Prostate gland (tissue), 2 donors: Measurements from ENCODE around the gene FAM170B. TPM values are rescaled to one million over a fixed set of nuclear protein-coding genes. Genes with fewer than 3 reads are reported as not detected.

Source experiments
- DNase-seq: peaks from one replicate; pipeline ENCODE4 v3.0.0-alpha.2; 2019; ENCODE audit warnings: low spot score
- H3K27ac ChIP-seq, 2 donors: fragments of 200-600 bp; sonication (generic); 2 replicates each; pipeline ENCODE4 v1.5.1; 2017 to 2019
- H3K27me3 ChIP-seq: fragments of 200-600 bp; sonication (generic); replicated peaks from 2 replicates; pipeline ENCODE4 v1.5.1; 2019; ENCODE audit not compliant: insufficient read depth
- H3K36me3 ChIP-seq, 2 donors: fragments of 200-600 bp; sonication (generic); 1 replicate in 1 of 2; 2 replicates in 1 of 2; pipeline versions ENCODE4 v1.5.1 to v1.8.1; 2017 to 2019
- H3K4me1 ChIP-seq: fragments of 200-600 bp; sonication (generic); replicated peaks from 2 replicates; pipeline ENCODE4 v1.5.1; 2019
- H3K4me3 ChIP-seq, 2 donors: fragments of 200-600 bp; sonication (generic); 2 replicates each; pipeline ENCODE4 v1.5.1; 2017 to 2019
- H3K9me3 ChIP-seq: fragments of 200-600 bp; sonication (generic); 2 replicates; pipeline ENCODE4 v1.5.1; 2017
- POLR2A ChIP-seq: fragments of 450-650 bp; IDR thresholded peaks from one replicate; pipeline ENCODE4 v1.6.1; 2016; ENCODE audit warnings: antibody characterized with exemption, mild to moderate bottlenecking
- POLR2AphosphoS5 ChIP-seq: sonication (generic); formaldehyde crosslinking; IDR thresholded peaks from one replicate; pipeline ENCODE4 v1.6.1; 2017; ENCODE audit warnings: antibody characterized with exemption
- WGBS: methylation state at CpG from one replicate; pipeline ENCODE4 v1.1.5; 2018; 5-methylcytosine and 5-hydroxymethylcytosine counted together
- intact Hi-C: fragments of 100-400 bp; cut with DNase I; formaldehyde crosslinking; loops from one replicate; pipeline ENCODE4 v1.14.2; 2022
- total RNA-seq, 2 donors: library from RNA; depleted of rRNA; stranded (reverse); fragments of >200 nt; gene quantifications; one replicate each; pipeline ENCODE4 v1.1.0, GENCODE V29; 2016
- TF ChIP-seq, protein P1 (sequence below), 4 experiments: fragments of 200-600 bp in 2 of 4; fragments of 450-650 bp in 2 of 4; sonication (generic) in 2 of 4; IDR thresholded peaks; 1 replicate in 3 of 4; 2 replicates in 1 of 4; pipeline ENCODE4 v1.5.1; 2016 to 2019; ENCODE audit warnings: antibody characterized with exemption in 4 of 4, mild to moderate bottlenecking in 2 of 4, moderate library complexity in 2 of 4

Gene FAM170B
- total RNA-seq, 2 donors from 2014 or later = not detected

DNA sequence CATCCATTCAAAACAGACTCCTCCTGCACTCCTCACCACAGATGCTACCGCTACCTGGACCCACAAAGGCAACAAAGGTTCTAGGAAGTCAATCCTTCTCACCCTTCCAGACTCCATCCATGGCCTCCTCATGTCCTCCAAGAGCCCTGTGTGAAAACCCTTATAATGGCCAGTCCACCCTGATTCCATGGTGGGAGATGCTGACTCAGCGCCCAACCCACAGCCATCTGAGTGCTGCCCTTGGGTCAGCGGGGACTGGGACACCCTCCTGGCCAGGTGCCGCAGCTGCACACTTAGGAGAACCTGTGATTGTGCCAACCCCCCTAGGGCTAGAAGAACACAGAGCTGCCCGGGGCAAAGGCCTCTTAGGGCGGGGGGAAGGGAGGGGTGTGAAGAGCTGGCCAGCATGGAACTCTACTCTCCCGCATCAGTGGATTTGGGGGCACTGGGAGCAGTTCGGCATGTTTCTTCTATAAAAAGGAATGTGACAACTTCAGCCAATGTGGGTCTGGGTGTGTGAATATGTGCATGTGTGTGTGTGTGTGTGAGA lies 29.0 kb upstream of the FAM170B start:
- Histone ChIP-seq H3K27me3 (no peaks in the 10 kb centered on the region), H3K27ac (no peak overlapping the region), H3K4me3 (no peak overlapping the region), H3K4me1 (no peaks in the 10 kb centered on the region), H3K36me3 (no peaks in the 10 kb centered on the region), H3K9me3 (no peaks in the 10 kb centered on the region)
- DNase-seq = no peak
- intact Hi-C loops = loop anchor here (10.0 kb wide), 1 partner anchor 498 kb away; no protein-coding TSS in a partner anchor
- WGBS = 81% methylated on average over 8 of the region's 8 CpGs
- TF ChIP-seq, protein P1, sequence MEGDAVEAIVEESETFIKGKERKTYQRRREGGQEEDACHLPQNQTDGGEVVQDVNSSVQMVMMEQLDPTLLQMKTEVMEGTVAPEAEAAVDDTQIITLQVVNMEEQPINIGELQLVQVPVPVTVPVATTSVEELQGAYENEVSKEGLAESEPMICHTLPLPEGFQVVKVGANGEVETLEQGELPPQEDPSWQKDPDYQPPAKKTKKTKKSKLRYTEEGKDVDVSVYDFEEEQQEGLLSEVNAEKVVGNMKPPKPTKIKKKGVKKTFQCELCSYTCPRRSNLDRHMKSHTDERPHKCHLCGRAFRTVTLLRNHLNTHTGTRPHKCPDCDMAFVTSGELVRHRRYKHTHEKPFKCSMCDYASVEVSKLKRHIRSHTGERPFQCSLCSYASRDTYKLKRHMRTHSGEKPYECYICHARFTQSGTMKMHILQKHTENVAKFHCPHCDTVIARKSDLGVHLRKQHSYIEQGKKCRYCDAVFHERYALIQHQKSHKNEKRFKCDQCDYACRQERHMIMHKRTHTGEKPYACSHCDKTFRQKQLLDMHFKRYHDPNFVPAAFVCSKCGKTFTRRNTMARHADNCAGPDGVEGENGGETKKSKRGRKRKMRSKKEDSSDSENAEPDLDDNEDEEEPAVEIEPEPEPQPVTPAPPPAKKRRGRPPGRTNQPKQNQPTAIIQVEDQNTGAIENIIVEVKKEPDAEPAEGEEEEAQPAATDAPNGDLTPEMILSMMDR (IDR thresholded peaks at IDR 0.05) = no peak
- TF ChIP-seq POLR2A = no peak
- no peak for TF ChIP-seq POLR2AphosphoS5

DNA sequence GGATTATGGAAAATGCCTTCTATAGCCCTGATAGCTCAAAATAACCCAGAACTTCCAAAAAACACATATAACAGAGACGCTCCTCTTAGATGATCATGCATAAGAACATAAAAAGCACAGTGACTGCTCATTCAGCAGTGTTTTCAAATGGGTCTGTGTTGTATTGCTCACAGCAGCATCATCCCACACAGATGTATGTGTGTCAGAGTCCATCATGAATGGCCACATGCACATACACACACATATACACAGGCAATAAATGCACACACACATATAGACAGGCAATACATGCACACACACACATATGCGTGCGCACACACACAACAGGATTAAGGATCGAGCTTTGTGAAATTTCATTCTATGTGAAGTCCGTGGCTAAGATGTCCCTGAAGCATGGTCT lies 28.2 kb upstream of the FAM170B start:
- TF ChIP-seq POLR2AphosphoS5 (no peak), POLR2A (no peak)
- TF ChIP-seq, protein P1 (IDR thresholded peaks at IDR 0.05) = no peak
- DNase-seq = no peak
- Histone ChIP-seq H3K36me3 (no peaks in the 10 kb centered on the region), H3K4me3 (no peak overlapping the region), H3K9me3 (no peaks in the 10 kb centered on the region), H3K4me1 (no peaks in the 10 kb centered on the region), H3K27ac (no peak overlapping the region), H3K27me3 (no peaks in the 10 kb centered on the region)
- WGBS = 84% methylated on average over 5 of the region's 5 CpGs
- intact Hi-C loops = loop anchor here (10.0 kb wide), 1 partner anchor 497 kb away; no protein-coding TSS in a partner anchor

DNA sequence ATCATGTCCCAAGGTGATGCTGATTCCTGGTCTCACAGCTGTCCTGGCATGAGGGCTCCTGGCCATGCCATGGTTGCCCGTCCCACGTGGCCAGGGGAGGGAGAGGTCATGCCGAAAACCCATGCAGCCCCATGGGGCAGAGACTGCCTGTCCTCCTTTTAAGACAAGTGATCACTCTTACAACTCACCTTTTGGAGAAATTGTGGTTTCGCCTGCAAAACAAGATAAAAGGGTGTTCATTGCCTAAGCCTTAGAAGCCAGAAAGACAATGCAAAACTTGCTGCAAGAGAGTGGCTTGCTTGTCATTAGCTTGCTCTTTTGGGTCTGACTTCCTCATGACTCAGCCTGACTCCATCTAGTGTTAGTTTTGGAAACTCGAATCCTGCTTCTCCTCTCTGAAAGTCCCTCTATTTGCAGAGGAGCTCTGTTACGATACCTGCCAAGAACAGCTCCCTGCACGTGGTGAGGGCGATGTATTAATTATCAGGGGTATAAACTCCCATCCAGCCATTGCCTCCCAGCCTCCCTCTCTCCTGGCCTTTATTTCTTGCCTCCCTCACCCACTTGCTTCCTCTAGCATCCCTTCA lies 27.7 kb upstream of the FAM170B start:
- WGBS = 44% methylated on average over 8 of the region's 8 CpGs
- no peak overlapping the region for H3K4me3 ChIP-seq
- TF ChIP-seq, protein P1 (IDR thresholded peaks at IDR 0.05) = peak in 2 of 4 experiments; percentile 28 to 43
- TF ChIP-seq POLR2AphosphoS5 (no peak), POLR2A (no peak)
- H3K27me3 ChIP-seq = no peaks in the 10 kb centered on the region
- no peak for DNase-seq
- intact Hi-C loops = loop anchor here (2.0 to 10.0 kb wide), 2 partner anchors 179 to 497 kb away; no protein-coding TSS in a partner anchor
- H3K4me1 ChIP-seq = no peaks in the 10 kb centered on the region
- no peaks in the 10 kb centered on the region for H3K36me3 ChIP-seq
- H3K9me3 ChIP-seq = no peaks in the 10 kb centered on the region
- H3K27ac ChIP-seq = no peak overlapping the region

DNA sequence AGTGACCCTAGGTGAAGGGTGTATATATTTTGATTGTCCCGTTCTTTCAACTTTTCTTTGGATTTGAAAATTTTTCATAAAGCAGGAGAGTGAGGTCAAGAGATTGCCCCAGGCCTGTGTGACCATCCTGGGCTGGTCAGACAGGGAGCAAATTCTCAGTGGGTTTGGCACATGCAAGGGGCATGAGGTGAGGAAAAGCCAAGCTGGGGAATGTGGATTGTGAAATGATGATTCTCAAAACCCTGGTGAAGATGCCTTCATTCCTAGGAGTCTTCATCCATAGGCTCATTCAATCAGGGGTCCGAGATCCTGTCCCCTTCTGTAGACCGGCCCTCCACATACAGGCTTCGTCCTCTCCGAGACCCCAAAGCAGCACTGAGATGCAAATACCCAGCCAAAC lies 27.0 kb upstream of the FAM170B start:
- H3K9me3 ChIP-seq = no peaks in the 10 kb centered on the region
- no peak overlapping the region for H3K4me3 ChIP-seq
- H3K36me3 ChIP-seq = no peaks in the 10 kb centered on the region
- no peak for TF ChIP-seq POLR2A
- TF ChIP-seq, protein P1 (IDR thresholded peaks at IDR 0.05) = no peak
- no peak for TF ChIP-seq POLR2AphosphoS5
- no peaks in the 10 kb centered on the region for H3K4me1 ChIP-seq
- no peak overlapping the region for H3K27ac ChIP-seq
- no peak for DNase-seq
- intact Hi-C loops = loop anchor here (2.0 to 10.0 kb wide), 2 partner anchors 178 to 496 kb away; no protein-coding TSS in a partner anchor
- H3K27me3 ChIP-seq = no peaks in the 10 kb centered on the region
- WGBS = 94% methylated on average over 5 of the region's 5 CpGs

DNA sequence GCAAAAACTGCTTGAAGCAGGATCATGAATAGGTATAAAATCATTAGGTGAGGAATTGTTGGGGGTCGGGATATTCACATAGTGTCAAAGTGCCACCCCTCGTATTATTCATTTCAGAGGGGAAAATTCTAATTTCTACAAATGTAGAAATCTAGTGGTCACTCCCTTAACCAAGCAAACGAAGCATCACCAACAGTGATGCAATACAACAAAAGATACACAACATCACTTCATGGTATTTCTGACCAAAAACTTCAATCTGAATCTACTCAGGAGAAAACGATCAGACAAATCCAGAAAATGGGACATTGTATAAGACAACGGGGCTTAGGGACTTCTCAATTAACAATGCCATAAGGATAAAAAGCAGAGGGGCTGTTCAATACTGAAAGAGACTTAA lies 26.3 kb upstream of the FAM170B start:
- Histone ChIP-seq H3K9me3 (no peaks in the 10 kb centered on the region), H3K27me3 (no peaks in the 10 kb centered on the region), H3K4me1 (no peaks in the 10 kb centered on the region), H3K27ac (no peak overlapping the region), H3K4me3 (no peak overlapping the region), H3K36me3 (no peaks in the 10 kb centered on the region)
- DNase-seq = no peak
- 93% methylated on average over 5 of the region's 5 CpGs for WGBS
- TF ChIP-seq POLR2AphosphoS5 (no peak), POLR2A (no peak)
- TF ChIP-seq, protein P1 (IDR thresholded peaks at IDR 0.05) = no peak
- intact Hi-C loops = loop anchor here (2.0 to 10.0 kb wide), 2 partner anchors 177 to 495 kb away; no protein-coding TSS in a partner anchor
